ENCODE results near the gene TLL2.

DNA sequence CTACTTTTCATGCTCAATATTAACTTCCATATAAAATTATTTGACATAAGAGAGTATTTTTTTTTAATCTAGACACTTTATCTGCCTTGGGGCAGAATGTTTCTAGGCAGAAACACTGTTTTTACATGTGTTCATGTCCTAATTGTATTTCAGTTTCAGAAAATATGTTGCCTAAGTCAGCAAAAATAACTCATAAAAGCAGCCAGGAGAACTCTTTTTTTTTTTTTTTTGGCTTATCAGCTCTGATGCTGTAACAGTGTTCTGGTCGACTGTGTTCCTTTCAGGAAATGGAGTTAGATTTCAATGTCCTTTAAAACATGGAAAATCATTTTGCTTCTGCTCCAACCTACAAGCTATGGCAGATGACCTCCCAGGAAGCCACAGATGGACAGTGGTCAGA, 91.7 kb downstream of the TLL2 start:
- TF ChIP-seq CTCF (IDR thresholded peaks at IDR 0.05): no peak
- TF ChIP-seq POLR2A (IDR thresholded peaks at IDR 0.05): no peak
